Measurements from ENCODE around the gene FMR1NB.

The FMR1NB gene

GRCh38 chrX:148070504-148070877 is 89.4 kb downstream of the FMR1NB start:
- TF ChIP-seq CTCF (IDR thresholded peaks at IDR 0.05), result no peak

Measured in LNCAP (cell line).